Stimulated activated naive CD8-positive, alpha-beta T cell treated with anti-CD3 and anti-CD28 coated beads, Interleukin-15, Interleukin-2, amounts not matched to agents 100 U/mL and 50 U/mL, for 24 hours (primary cell): ENCODE measurements around the gene EVC.
"Not testable (repeated sequence)": the region's sequence is repeated elsewhere in the genome, so short reads cannot be mapped to it uniquely, and the experiment has no call there.

Source experiments
- ATAC-seq: fragments of 150-1000 bp; cut with Tn5 transposase; one replicate; pipeline ENCODE4 v1.10.0; 2021
- DNase-seq: peaks from one replicate; pipeline ENCODE4 v3.0.0; 2021

Gene EVC

GRCh38 chr4:5843573-5844530 is 132.9 kb downstream of the EVC start:
- DNase-seq (no peak), ATAC-seq (no peak)

GRCh38 chr4:5845035-5845905 is 134.3 kb downstream of the EVC start:
- DNase-seq = no peak
- ATAC-seq = no peak

GRCh38 chr4:5851637-5852301 is 140.8 kb downstream of the EVC start:
- ATAC-seq = no peak
- DNase-seq = no peak

- DNase-seq (no peak), ATAC-seq (no peak)
These were observed 141.7 kb downstream of the EVC start for GRCh38 chr4:5852523-5853202.

- DNase-seq (no peak), ATAC-seq (no peak)
These were observed 143.9 kb downstream of the EVC start for GRCh38 chr4:5854929-5855328.

- DNase-seq, ATAC-seq: not testable (repeated sequence)
These were observed 145.4 kb downstream of the EVC start for GRCh38 chr4:5856362-5856761.

- ATAC-seq (no peak), DNase-seq (no peak)
These were observed 146.2 kb downstream of the EVC start for GRCh38 chr4:5857199-5857598.

- ATAC-seq = no peak
- no peak for DNase-seq
These were observed 147.2 kb downstream of the EVC start for GRCh38 chr4:5858020-5858769.

- DNase-seq (peak; percentile 65), ATAC-seq (peak; percentile 84)
These were observed 152.6 kb downstream of the EVC start for GRCh38 chr4:5863461-5864113.
